Stomach (tissue), 9 donors: ENCODE measurements around the gene GARIN3. TPM values are rescaled to one million over a fixed set of nuclear protein-coding genes. Genes with fewer than 3 reads are reported as not detected.

Experiments used
- DNase-seq, 2 donors: peaks; one replicate each; pipeline versions ENCODE4 v3.0.0 to v3.0.0-alpha.2; 2013 to 2019
- H3K27ac ChIP-seq, 5 donors: fragments of 200-600 bp in 4 of 5; sonication (generic) in 4 of 5; one replicate each; pipeline ENCODE4 v1.5.1; 2013 to 2019; ENCODE audit warnings: mild to moderate bottlenecking in 1 of 5, moderate library complexity in 1 of 5
- H3K27me3 ChIP-seq, 3 donors: fragments of 200-600 bp; sonication (generic); one replicate each; pipeline ENCODE4 v1.5.1; 2017 to 2019; ENCODE audit warnings: mixed run types in 1 of 3
- H3K36me3 ChIP-seq, 4 donors: fragments of 200-600 bp; sonication (generic); 1 replicate in 3 of 4; 2 replicates in 1 of 4; pipeline ENCODE4 v1.5.1; 2016 to 2019
- H3K4me1 ChIP-seq, 4 donors: fragments of 200-600 bp; sonication (generic); one replicate each; pipeline ENCODE4 v1.5.1; 2016 to 2019
- H3K4me3 ChIP-seq, 4 donors: fragments of 200-600 bp; sonication (generic) in 3 of 4; one replicate each; pipeline ENCODE4 v1.5.1; 2016 to 2019; ENCODE audit warnings: mild to moderate bottlenecking in 1 of 4
- H3K9me3 ChIP-seq, 4 donors: fragments of 200-600 bp; sonication (generic); one replicate each; pipeline ENCODE4 v1.5.1; 2016 to 2019
- CTCF ChIP-seq, 7 experiments: fragments of 450-650 bp in 4 of 7; fragments of 200-600 bp in 3 of 7; sonication (generic) in 3 of 7; IDR thresholded peaks; one replicate each; pipeline ENCODE4 v1.5.1; 2016 to 2019; ENCODE audit warnings: antibody characterized with exemption in 7 of 7, control low read depth in 2 of 7, mild to moderate bottlenecking in 1 of 7
- EP300 ChIP-seq: sonication (generic); formaldehyde crosslinking; IDR thresholded peaks from one replicate; pipeline ENCODE4 v1.6.1; 2017; ENCODE audit warnings: antibody characterized with exemption
- POLR2A ChIP-seq, 4 donors: fragments of 450-650 bp; IDR thresholded peaks; one replicate each; pipeline ENCODE4 v1.6.1; 2016; ENCODE audit warnings: antibody characterized with exemption in 4 of 4, control low read depth in 2 of 4, mild to moderate bottlenecking in 1 of 4, moderate library complexity in 1 of 4
- POLR2AphosphoS5 ChIP-seq, 3 donors: sonication (generic); formaldehyde crosslinking; IDR thresholded peaks; one replicate each; pipeline ENCODE4 v1.6.1; 2016; ENCODE audit warnings: antibody characterized with exemption in 3 of 3
- WGBS, 5 donors: extraction: QIAGEN DNeasy Blood & Tissue Kit in 3 of 5; methylation state at CpG; one replicate each; pipeline versions ENCODE4 v1.1.5 to v1.1.7; 2013 to 2018; 5-methylcytosine and 5-hydroxymethylcytosine counted together
- intact Hi-C: fragments of 100-400 bp; cut with DNase I; formaldehyde crosslinking; loops from one replicate; pipeline ENCODE4 v1.15.1; 2023; ENCODE audit warnings: low total_unique reads
- polyA plus RNA-seq, 3 donors: library from polyadenylated mRNA; stranded (reverse); fragments of 200-250 nt; gene quantifications; one replicate each; pipeline ENCODE4 v1.2.3, GENCODE V29; 2013
- total RNA-seq, 5 donors: library from RNA; depleted of rRNA; stranded (reverse); fragments of >200 nt; gene quantifications; one replicate each; pipeline versions ENCODE4 v1.1.0 to v1.2.3, GENCODE V29; 2014 to 2016
- donor health status: healthy with polysubstance abuse.
- donor health status: Bipolar disorder and iron deficiency.
- donor health status: healthy.

The GARIN3 gene
- total and polyA plus RNA-seq, 8 donors = not detected

- peak in 1 of 4 donors; percentile 47 for TF ChIP-seq POLR2A (IDR thresholded peaks at IDR 0.05)
- no peak for TF ChIP-seq CTCF (IDR thresholded peaks at IDR 0.05)
- no peak for TF ChIP-seq EP300
- peak in 2 of 3 donors; percentile 71 to 91 for TF ChIP-seq POLR2AphosphoS5 (IDR thresholded peaks at IDR 0.05)
- intact Hi-C loops = no loop called here
- peak; percentile 93 to 99 for DNase-seq
- Histone ChIP-seq H3K4me3 (peak within 1 kb of the TSS; percentile 66 to 88 (median 81)), H3K27ac (peak within 1 kb of the TSS; percentile 88 to 96 (median 92)), H3K9me3 (no peaks in the 10 kb centered on the region), H3K36me3 (peaks cover 0 to 21% (median 18%) of the 10 kb centered on the region in 4 donors), H3K27me3 (no peaks in the 10 kb centered on the region), H3K4me1 (peaks cover 11 to 30% (median 16%) of the 10 kb centered on the region in 4 donors)
- WGBS, 5 donors = 0 to 1% (median 1%) methylated on average over 33 to 48 of the region's 48 CpGs
Measured at GRCh38 chr5:157142317-157143126, 23.5 kb downstream of the GARIN3 start, which contains the start of gene MED7. Gene MED7, minus strand, starts transcription at chr5:157142865. Its CDS starts 3,434 bp downstream, at chr5:157139431.

- Histone ChIP-seq H3K27me3 (no peaks in the 10 kb centered on the region), H3K36me3 (peaks cover 0 to 32% (median 27%) of the 10 kb centered on the region in 4 donors), H3K4me1 (peaks cover 11 to 34% (median 13%) of the 10 kb centered on the region in 4 donors), H3K27ac (no peak overlapping the region), H3K4me3 (no peak overlapping the region), H3K9me3 (no peaks in the 10 kb centered on the region)
- no peak for DNase-seq
- WGBS, 5 donors = 86 to 98% (median 96%) methylated on average over 6 of the region's 6 CpGs
- intact Hi-C loops = no loop called here
- TF ChIP-seq EP300 (no peak), POLR2A (IDR thresholded peaks at IDR 0.05) (no peak), CTCF (IDR thresholded peaks at IDR 0.05) (no peak), POLR2AphosphoS5 (IDR thresholded peaks at IDR 0.05) (no peak)
Measured at GRCh38 chr5:157137691-157138090, 28.4 kb downstream of the GARIN3 start.

- H3K27me3 ChIP-seq = no peaks in the 10 kb centered on the region
- TF ChIP-seq POLR2A (IDR thresholded peaks at IDR 0.05) (no peak), EP300 (no peak), CTCF (IDR thresholded peaks at IDR 0.05) (no peak), POLR2AphosphoS5 (IDR thresholded peaks at IDR 0.05) (no peak)
- no peaks in the 10 kb centered on the region for H3K9me3 ChIP-seq
- intact Hi-C loops = no loop called here
- H3K27ac ChIP-seq = no peak overlapping the region
- no peak overlapping the region for H3K4me3 ChIP-seq
- peaks cover 0 to 14% (median 5%) of the 10 kb centered on the region in 4 donors for H3K4me1 ChIP-seq
- WGBS, 5 donors = 13 to 31% (median 18%) methylated on average over 1 of the region's 1 CpG
- H3K36me3 ChIP-seq = peaks cover 0 to 8% (median 7%) of the 10 kb centered on the region in 4 donors
- DNase-seq = no peak
Measured at GRCh38 chr5:157132281-157132612, 33.8 kb downstream of the GARIN3 start.

- intact Hi-C loops = no loop called here
- Histone ChIP-seq H3K27ac (no peak overlapping the region), H3K9me3 (no peaks in the 10 kb centered on the region), H3K4me1 (peaks cover 0 to 11% (median 4%) of the 10 kb centered on the region in 4 donors), H3K4me3 (no peak overlapping the region), H3K27me3 (no peaks in the 10 kb centered on the region), H3K36me3 (no peaks in the 10 kb centered on the region)
- peak in 1 of 2 donors; percentile 14 for DNase-seq
- WGBS, 5 donors = 60 to 74% (median 64%) methylated on average over 7 of the region's 7 CpGs
- TF ChIP-seq POLR2AphosphoS5 (IDR thresholded peaks at IDR 0.05) = no peak
- no peak for TF ChIP-seq EP300
- TF ChIP-seq CTCF (IDR thresholded peaks at IDR 0.05) = no peak
- TF ChIP-seq POLR2A (IDR thresholded peaks at IDR 0.05) = no peak
Measured at GRCh38 chr5:157130925-157131324, 35.1 kb downstream of the GARIN3 start.
